Spleen (tissue), 11 donors: ENCODE results near the gene DENND1B. TPM values are rescaled to one million over a fixed set of nuclear protein-coding genes. Genes with fewer than 3 reads are reported as not detected.

Source experiments
- DNase-seq: peaks from one replicate; pipeline ENCODE4 v3.0.0-alpha.2; 2020
- H3K27ac ChIP-seq, 8 donors: fragments of 200-600 bp; sonication (generic) in 7 of 8; 1 replicate in 4 of 8; 2 replicates in 4 of 8; pipeline versions ENCODE4 v1.5.0 to v1.8.0; 2016 to 2021; ENCODE audit warnings: inconsistent platforms in 4 of 8, mild to moderate bottlenecking in 4 of 8, moderate library complexity in 1 of 8
- H3K27me3 ChIP-seq, 7 donors: fragments of 200-600 bp; sonication (generic) in 6 of 7; replicated peaks in 1 of 7; 1 replicate in 4 of 7; 2 replicates in 3 of 7; pipeline versions ENCODE4 v1.5.0 to v1.8.0; 2016 to 2021; ENCODE audit warnings: inconsistent platforms in 3 of 7, mild to moderate bottlenecking in 1 of 7
- H3K36me3 ChIP-seq, 6 donors: fragments of 200-600 bp; sonication (generic) in 5 of 6; 1 replicate in 4 of 6; 2 replicates in 2 of 6; pipeline versions ENCODE4 v1.5.0 to v1.8.0; 2016 to 2021; ENCODE audit warnings: inconsistent platforms in 2 of 6
- H3K4me1 ChIP-seq, 6 donors: fragments of 200-600 bp; sonication (generic) in 5 of 6; 1 replicate in 3 of 6; 2 replicates in 3 of 6; pipeline versions ENCODE4 v1.5.0 to v1.8.0; 2016 to 2021; ENCODE audit warnings: inconsistent platforms in 3 of 6
- H3K4me3 ChIP-seq, 8 donors: fragments of 200-600 bp; sonication (generic) in 7 of 8; 1 replicate in 4 of 8; 2 replicates in 4 of 8; pipeline versions ENCODE4 v1.5.0 to v1.8.0; 2016 to 2021; ENCODE audit warnings: inconsistent platforms in 4 of 8, mild to moderate bottlenecking in 4 of 8, moderate library complexity in 2 of 8
- H3K9me3 ChIP-seq, 8 donors: fragments of 200-600 bp; sonication (generic) in 7 of 8; 1 replicate in 4 of 8; 2 replicates in 4 of 8; pipeline versions ENCODE4 v1.5.0 to v1.8.0; 2016 to 2021; ENCODE audit warnings: inconsistent platforms in 4 of 8
- CTCF ChIP-seq, 11 experiments: fragments of 200-600 bp in 7 of 11; fragments of 450-650 bp in 4 of 11; sonication (generic) in 4 of 11; IDR thresholded peaks in 8 of 11; conservative IDR thresholded peaks in 3 of 11; 1 replicate in 7 of 11; 2 replicates in 4 of 11; pipeline versions ENCODE4 v1.4.0 to v1.8.0; 2016 to 2021; ENCODE audit warnings: antibody characterized with exemption in 11 of 11, inconsistent platforms in 4 of 11, mild to moderate bottlenecking in 1 of 11
- POLR2A ChIP-seq, 3 donors: fragments of 450-650 bp; IDR thresholded peaks; one replicate each; pipeline ENCODE4 v1.5.1; 2017; ENCODE audit warnings: antibody characterized with exemption in 3 of 3, mild to moderate bottlenecking in 1 of 3
- POLR2AphosphoS5 ChIP-seq, 3 donors: sonication (generic); formaldehyde crosslinking; IDR thresholded peaks; one replicate each; pipeline ENCODE4 v1.5.1; 2017; ENCODE audit warnings: antibody characterized with exemption in 3 of 3
- WGBS, 5 donors: extraction: QIAGEN DNeasy Blood & Tissue Kit in 3 of 5; methylation state at CpG; one replicate each; pipeline versions ENCODE4 v1.1.5 to v1.1.7; 2013 to 2018; 5-methylcytosine and 5-hydroxymethylcytosine counted together
- intact Hi-C: fragments of 100-400 bp; cut with DNase I; formaldehyde crosslinking; loops from one replicate; pipeline ENCODE4 v1.15.0; 2023; ENCODE audit warnings: low total_unique reads
- polyA plus RNA-seq, 3 donors: library from polyadenylated mRNA; stranded (reverse); fragments of 200-250 nt; gene quantifications; one replicate each; pipeline ENCODE4 v1.2.1, GENCODE V29; 2013
- total RNA-seq, 7 donors: library from RNA; depleted of rRNA in 3 of 7; stranded (reverse); fragments of >200 nt in 3 of 7; fragmentation: NEBNext Ultra II Directional in 4 of 7; extraction: Animal tissue kit (Norgen Biotek cat#: 25700) in 4 of 7; gene quantifications; one replicate each; pipeline versions ENCODE4 v1.1.0 to v1.2.1, GENCODE V29; 2016 to 2021
- donor health status: healthy with polysubstance abuse.
- donor health status: DM: no; HTN: no; CAD: no; lungs with moderate emphysema.
- donor health status: DM: no; HTN: no; CAD: no.
- donor health status: Bipolar disorder and iron deficiency.
- donor health status: healthy.
- donor health status: DM: no; HTN: no; CAD: no.
- donor health status: DM: yes; HTN: yes; CAD: no.

The DENND1B gene
- total and polyA plus RNA-seq, 10 donors, result 2.8 to 31.8 (median 19.6) TPM

DNA sequence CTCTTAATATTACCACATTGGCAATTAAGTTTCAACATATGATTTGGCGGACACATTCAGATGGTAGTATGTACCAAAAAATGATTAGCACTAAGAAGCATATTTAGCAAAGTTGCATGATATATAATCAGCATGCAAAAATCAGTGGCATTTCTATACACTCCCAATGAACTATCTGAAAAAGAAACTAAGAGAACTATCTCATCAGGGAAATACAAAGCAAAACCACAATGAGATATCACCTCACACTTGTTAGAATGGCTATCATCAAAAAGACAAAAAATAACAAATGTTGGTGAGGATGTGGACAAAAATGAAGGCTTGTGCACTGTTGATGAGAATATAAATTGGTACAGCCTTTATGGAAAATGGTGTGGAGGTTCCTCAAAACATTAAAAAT lies 31.4 kb upstream of the DENND1B start:
- WGBS, 5 donors, result 87 to 97% (median 97%) methylated on average over 1 of the region's 1 CpG
- no peaks in the 10 kb centered on the region for H3K36me3 ChIP-seq
- TF ChIP-seq POLR2A (IDR thresholded peaks at IDR 0.05) (no peak), CTCF (IDR thresholded peaks at IDR 0.05 in 8 of 11, conservative IDR thresholded peaks at IDR 0.05 in 3 of 11) (no peak)

DNA sequence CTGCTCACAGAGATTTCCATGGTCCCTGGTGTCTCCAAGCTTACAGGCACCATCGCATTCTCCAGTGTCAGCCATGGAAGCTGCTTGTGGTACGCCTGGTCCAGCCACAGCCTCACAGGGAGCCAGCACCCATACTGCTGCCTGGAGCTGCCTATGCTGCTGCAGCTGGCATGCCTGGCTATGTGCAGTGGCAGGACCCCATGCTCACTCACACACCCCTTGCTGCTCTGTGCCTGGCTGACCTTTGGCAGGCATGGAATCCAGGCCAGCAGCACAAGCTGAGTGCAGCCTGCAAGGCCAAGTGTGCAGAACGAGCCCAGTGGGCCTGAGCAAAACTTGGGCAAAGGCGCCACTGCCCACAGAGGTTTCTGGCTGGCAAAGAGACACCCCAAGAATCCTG lies 26.4 kb upstream of the DENND1B start:
- H3K27ac ChIP-seq, result no peak overlapping the region
- H3K27me3 ChIP-seq, result no peaks in the 10 kb centered on the region
- 92 to 98% (median 95%) methylated on average over 3 to 4 of the region's 4 CpGs for WGBS, 5 donors
- H3K4me1 ChIP-seq, result no peaks in the 10 kb centered on the region
- no peaks in the 10 kb centered on the region for H3K36me3 ChIP-seq
- intact Hi-C loops, result no loop called here
- no peak overlapping the region for H3K4me3 ChIP-seq
- H3K9me3 ChIP-seq, result peaks cover 0 to 46% (median 27%) of the 10 kb centered on the region in 8 donors
- TF ChIP-seq CTCF (IDR thresholded peaks at IDR 0.05 in 8 of 11, conservative IDR thresholded peaks at IDR 0.05 in 3 of 11) (no peak), POLR2A (IDR thresholded peaks at IDR 0.05) (no peak)
- no peak for DNase-seq

More for the DNA sequence above, 31.4 kb upstream of the DENND1B start:
- no peak for DNase-seq
- Histone ChIP-seq H3K27ac (peak overlapping the region in 2 of 8 donors; percentile 11 to 15), H3K27me3 (no peaks in the 10 kb centered on the region), H3K4me3 (no peak overlapping the region), H3K4me1 (no peaks in the 10 kb centered on the region), H3K9me3 (peaks cover 0 to 8% (median 1%) of the 10 kb centered on the region in 8 donors)
- intact Hi-C loops, result no loop called here

GRCh38 chr1:197801111-197801482 lies 25.8 kb upstream of the DENND1B start:
- 67 to 100% (median 71%) methylated on average over 1 of the region's 1 CpG for WGBS, 5 donors
- intact Hi-C loops, result no loop called here
- DNase-seq, result no peak
- Histone ChIP-seq H3K27me3 (no peaks in the 10 kb centered on the region), H3K9me3 (peaks cover 0 to 52% (median 32%) of the 10 kb centered on the region in 8 donors), H3K27ac (no peak overlapping the region), H3K4me1 (no peaks in the 10 kb centered on the region), H3K4me3 (no peak overlapping the region), H3K36me3 (no peaks in the 10 kb centered on the region)
- TF ChIP-seq POLR2A (IDR thresholded peaks at IDR 0.05) (no peak), CTCF (IDR thresholded peaks at IDR 0.05 in 8 of 11, conservative IDR thresholded peaks at IDR 0.05 in 3 of 11) (no peak), POLR2AphosphoS5 (IDR thresholded peaks at IDR 0.05) (no peak)

DNA sequence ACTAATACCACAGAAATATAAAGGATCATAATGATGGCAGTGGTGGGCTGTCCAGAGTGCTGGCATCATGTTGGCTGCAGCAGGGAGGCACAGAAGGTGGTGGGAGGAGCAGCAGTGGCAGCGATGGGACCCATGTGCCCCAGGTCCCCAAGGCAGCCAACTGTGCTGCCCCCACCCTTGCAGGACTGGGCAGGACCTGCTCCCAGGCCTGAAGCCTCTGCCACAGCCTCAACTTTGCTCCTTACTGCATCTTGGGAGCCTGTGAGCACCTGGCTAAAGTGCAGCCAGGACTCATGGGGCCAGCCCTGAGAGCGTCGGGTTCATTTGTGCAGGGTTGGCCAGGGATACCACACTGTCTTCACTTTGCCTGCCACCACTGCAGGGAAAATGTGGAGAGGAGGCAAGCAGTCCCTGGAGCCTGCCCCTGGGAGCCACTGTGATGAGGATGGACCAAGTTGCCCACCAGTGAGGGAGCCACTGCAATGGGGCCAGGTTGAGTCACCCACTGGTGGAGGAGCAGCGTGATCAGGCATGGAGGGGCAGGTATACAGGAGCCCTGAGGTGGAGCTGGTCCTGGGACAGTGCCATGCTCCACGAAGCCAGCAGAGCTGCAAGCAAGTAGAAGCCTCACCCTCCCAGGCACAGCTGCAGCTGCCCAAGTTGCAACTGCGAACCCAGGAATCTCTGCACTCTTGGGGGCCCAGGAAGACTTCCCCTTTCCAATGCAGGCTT lies 25.3 kb upstream of the DENND1B start:
- intact Hi-C loops, result no loop called here

More for the DNA sequence above, 25.3 kb upstream of the DENND1B start:
- Histone ChIP-seq H3K36me3 (no peaks in the 10 kb centered on the region), H3K4me3 (no peak overlapping the region), H3K27ac (no peak overlapping the region), H3K27me3 (no peaks in the 10 kb centered on the region), H3K9me3 (peaks cover 0 to 58% (median 36%) of the 10 kb centered on the region in 8 donors), H3K4me1 (no peaks in the 10 kb centered on the region)
- DNase-seq, result no peak
- WGBS, 5 donors, result 80 to 91% (median 89%) methylated on average over 6 of the region's 6 CpGs
- no peak for TF ChIP-seq POLR2AphosphoS5 (IDR thresholded peaks at IDR 0.05)
- TF ChIP-seq CTCF (IDR thresholded peaks at IDR 0.05 in 8 of 11, conservative IDR thresholded peaks at IDR 0.05 in 3 of 11), result no peak
- TF ChIP-seq POLR2A (IDR thresholded peaks at IDR 0.05), result no peak
